GM23248 (cell line): ENCODE data around the gene LYPD6B. TPM values are rescaled to one million over a fixed set of nuclear protein-coding genes. Genes with fewer than 3 reads are reported as not detected.
A peak's percentile ranks its signal among the peaks of the same experiment; 100 is the strongest.

ENCODE experiments used
- DNase-seq: peaks from one replicate; pipeline ENCODE4 v3.0.0-alpha.2; 2015
- H2AFZ ChIP-seq: fragments of 200-600 bp; sonication (generic); 2 replicates; pipeline ENCODE4 v1.6.1; 2016; ENCODE audit warnings: antibody characterized with exemption
- H3F3A ChIP-seq: fragments of 200-600 bp; sonication (generic); 2 replicates; pipeline ENCODE4 v1.6.1; 2016; ENCODE audit warnings: mild to moderate bottlenecking, antibody characterized with exemption, mixed run types; ENCODE audit not compliant: insufficient read depth
- H3K27ac ChIP-seq: fragments of 200-600 bp; sonication (generic); 2 replicates; pipeline ENCODE4 v1.5.1; 2016; ENCODE audit warnings: mild to moderate bottlenecking
- H3K27me3 ChIP-seq: fragments of 200-600 bp; sonication (generic); replicated peaks from 2 replicates; pipeline ENCODE4 v1.6.1; 2016; ENCODE audit warnings: mild to moderate bottlenecking; ENCODE audit not compliant: insufficient read depth
- H3K36me3 ChIP-seq: fragments of 200-600 bp; sonication (generic); 2 replicates; pipeline ENCODE4 v1.6.1; 2016; ENCODE audit warnings: low read depth, mild to moderate bottlenecking
- H3K4me1 ChIP-seq: fragments of 200-600 bp; sonication (generic); 2 replicates; pipeline ENCODE4 v1.6.1; 2016; ENCODE audit warnings: mild to moderate bottlenecking; ENCODE audit not compliant: insufficient read depth
- H3K4me2 ChIP-seq: fragments of 200-600 bp; sonication (generic); one replicate; pipeline ENCODE4 v1.6.1; 2016; ENCODE audit warnings: mild to moderate bottlenecking; ENCODE audit not compliant: unreplicated experiment
- H3K4me3 ChIP-seq: fragments of 200-600 bp; sonication (generic); 2 replicates; pipeline ENCODE4 v1.5.1; 2016; ENCODE audit warnings: mild to moderate bottlenecking
- H3K79me2 ChIP-seq: fragments of 200-600 bp; sonication (generic); 2 replicates; pipeline ENCODE4 v1.6.1; 2016; ENCODE audit warnings: mild to moderate bottlenecking; ENCODE audit not compliant: insufficient read depth
- H3K9ac ChIP-seq: fragments of 200-600 bp; sonication (generic); 2 replicates; pipeline ENCODE4 v1.6.1; 2016; ENCODE audit warnings: mild to moderate bottlenecking
- H3K9me2 ChIP-seq: fragments of 200-600 bp; sonication (generic); 2 replicates; pipeline ENCODE4 v1.6.1; 2016; ENCODE audit warnings: mixed run types, mild to moderate bottlenecking, moderate library complexity; ENCODE audit not compliant: insufficient read depth
- H3K9me3 ChIP-seq: fragments of 200-600 bp; sonication (generic); one replicate; pipeline ENCODE4 v1.6.1; 2017; ENCODE audit warnings: low read depth
- H4K20me1 ChIP-seq: fragments of 200-600 bp; sonication (generic); 2 replicates; pipeline ENCODE4 v1.6.0; 2016; ENCODE audit not compliant: insufficient read depth
- EZH2 ChIP-seq: fragments of 200-600 bp; sonication (generic); IDR thresholded peaks from 2 replicates; pipeline ENCODE4 v1.6.1; 2018; ENCODE audit warnings: antibody characterized with exemption, mild to moderate bottlenecking; ENCODE audit not compliant: insufficient read depth, poor library complexity, severe bottlenecking
- EZH2phosphoT487 ChIP-seq: fragments of 200-600 bp; sonication (generic); IDR thresholded peaks from 2 replicates; pipeline ENCODE4 v1.6.1; 2018; ENCODE audit warnings: antibody characterized with exemption, moderate library complexity, mild to moderate bottlenecking, low read depth; ENCODE audit not compliant: insufficient read depth
- WGBS, 2 experiments: methylation state at CpG; one replicate each; pipeline ENCODE4 v1.1.6; 2015 to 2017; ENCODE audit warnings: low lambda C conversion rate in 2 of 2, low coverage in 1 of 2; ENCODE audit errors: missing lambda C conversion rate in 2 of 2; 5-methylcytosine and 5-hydroxymethylcytosine counted together
- in situ Hi-C: fragments of 300-500 bp; cut with MboI; formaldehyde crosslinking; loops from 2 replicates; pipeline ENCODE4 v1.15.0; 2020
- polyA plus RNA-seq: library from polyadenylated mRNA; unstranded; fragments of >200 nt; fragmentation: Nextera tagmentation; extraction: Ambion mirVana; gene quantifications from 2 replicates; pipeline ENCODE4 v1.2.1, GENCODE V29; 2016
- total RNA-seq: library from RNA; depleted of rRNA; stranded (reverse); fragments of >200 nt; shearing (Covaris generic); gene quantifications from 2 replicates; pipeline ENCODE4 v1.2.3, GENCODE V29; 2014

LYPD6B gene
- total and polyA plus RNA-seq, 2 experiments from 2014 or later: 3.9 to 11.4 TPM

DNA sequence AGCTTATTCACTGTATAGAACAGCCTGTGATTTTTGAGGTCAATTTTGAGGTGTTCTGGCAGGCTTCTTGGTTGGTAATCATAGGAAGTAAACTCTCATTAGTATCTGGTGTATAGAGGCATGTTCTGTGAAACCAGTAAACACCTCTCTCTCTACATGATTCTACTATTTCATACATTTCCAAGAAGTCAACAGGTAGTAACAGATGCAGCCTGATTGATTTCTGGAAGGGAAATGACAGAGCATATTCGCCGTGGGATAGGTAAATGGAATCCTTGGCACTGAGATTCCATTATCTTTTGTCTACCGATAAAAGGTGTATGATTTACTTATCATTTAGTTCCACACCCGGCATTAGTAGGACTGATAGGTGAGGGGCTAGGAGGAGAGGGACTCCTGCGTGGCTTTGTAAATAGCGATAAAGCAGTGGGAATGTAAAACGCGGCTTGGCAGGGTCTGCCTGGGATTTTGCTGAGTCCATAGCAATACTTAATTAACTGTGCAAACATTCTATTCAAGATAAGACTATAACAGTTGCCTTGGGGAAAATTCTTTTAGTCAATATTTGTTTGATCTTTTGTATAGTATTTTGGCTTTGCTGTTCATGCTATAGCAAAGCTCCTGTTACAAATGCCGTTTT is 32.3 kb downstream of the LYPD6B start:
- in situ Hi-C loops: no loop called here
- no peaks in the 10 kb centered on the region for H3K9me3 ChIP-seq
- no peak overlapping the region for H2AFZ ChIP-seq
- no peaks in the 10 kb centered on the region for H3K9me2 ChIP-seq
- no peak overlapping the region for H3K4me3 ChIP-seq
- peaks cover 26% of the 10 kb centered on the region for H3K4me1 ChIP-seq
- no peaks in the 10 kb centered on the region for H3K79me2 ChIP-seq
- 86 to 88% methylated on average over 9 of the region's 9 CpGs for WGBS, 2 experiments
- H3K27me3 ChIP-seq: no peaks in the 10 kb centered on the region
- H4K20me1 ChIP-seq: no peaks in the 10 kb centered on the region
- H3K36me3 ChIP-seq: no peaks in the 10 kb centered on the region
- peaks cover 25% of the 10 kb centered on the region for H3F3A ChIP-seq
- DNase-seq: no peak
- no peak overlapping the region for H3K9ac ChIP-seq
- no peak for TF ChIP-seq EZH2phosphoT487
- no peak for TF ChIP-seq EZH2
- no peak overlapping the region for H3K4me2 ChIP-seq
- peak overlapping the region; percentile 86; the same call in 1 of the 2 replicates for H3K27ac ChIP-seq

- Histone ChIP-seq H3F3A (peaks cover 13% of the 10 kb centered on the region), H2AFZ (peak overlapping the region; percentile 52; the same call in 1 of the 2 replicates), H3K4me3 (no peak overlapping the region), H3K4me2 (no peak overlapping the region), H3K4me1 (peaks cover 19% of the 10 kb centered on the region), H3K9me3 (no peaks in the 10 kb centered on the region), H3K27ac (no peak overlapping the region), H3K79me2 (no peaks in the 10 kb centered on the region), H4K20me1 (no peaks in the 10 kb centered on the region), H3K9me2 (no peaks in the 10 kb centered on the region), H3K36me3 (no peaks in the 10 kb centered on the region), H3K9ac (no peak overlapping the region), H3K27me3 (no peaks in the 10 kb centered on the region)
- in situ Hi-C loops: no loop called here
- DNase-seq: no peak
- TF ChIP-seq EZH2 (no peak), EZH2phosphoT487 (no peak)
- WGBS, 2 experiments: 92 to 96% methylated on average over 2 of the region's 2 CpGs
Observed at GRCh38 chr2:149075105-149075504, 36.6 kb downstream of the LYPD6B start.

GRCh38 chr2:149075853-149076252 is 37.4 kb downstream of the LYPD6B start:
- no peak for DNase-seq
- in situ Hi-C loops: no loop called here

GRCh38 chr2:149076863-149077412 is 38.4 kb downstream of the LYPD6B start:
- TF ChIP-seq EZH2: no peak
- TF ChIP-seq EZH2phosphoT487: no peak
- no peak for DNase-seq
- Histone ChIP-seq H3K4me2 (no peak overlapping the region), H3F3A (no peaks in the 10 kb centered on the region), H2AFZ (no peak overlapping the region), H3K27me3 (no peaks in the 10 kb centered on the region), H4K20me1 (no peaks in the 10 kb centered on the region), H3K4me1 (peaks cover 13% of the 10 kb centered on the region), H3K79me2 (no peaks in the 10 kb centered on the region), H3K27ac (no peak overlapping the region), H3K4me3 (no peak overlapping the region), H3K9ac (no peak overlapping the region), H3K36me3 (no peaks in the 10 kb centered on the region), H3K9me3 (no peaks in the 10 kb centered on the region), H3K9me2 (no peaks in the 10 kb centered on the region)
- 94% methylated on average over 5 of the region's 5 CpGs for WGBS, 2 experiments
- in situ Hi-C loops: no loop called here

More at GRCh38 chr2:149075853-149076252, 37.4 kb downstream of the LYPD6B start:
- Histone ChIP-seq H3K9me3 (no peaks in the 10 kb centered on the region), H3K27ac (no peak overlapping the region), H3K9ac (no peak overlapping the region), H3K4me2 (peak overlapping the region; percentile 9), H3K36me3 (no peaks in the 10 kb centered on the region), H2AFZ (peak overlapping the region; percentile 52; the same call in 1 of the 2 replicates), H3K9me2 (no peaks in the 10 kb centered on the region), H4K20me1 (no peaks in the 10 kb centered on the region), H3K27me3 (no peaks in the 10 kb centered on the region), H3F3A (peaks cover 6% of the 10 kb centered on the region), H3K4me1 (peaks cover 13% of the 10 kb centered on the region), H3K79me2 (no peaks in the 10 kb centered on the region), H3K4me3 (0 out of 2 replicates have a peak overlapping the region, but pooled peaks have one; percentile 9)
- no peak for TF ChIP-seq EZH2
- no peak for TF ChIP-seq EZH2phosphoT487
- 41 to 43% methylated on average over 10 of the region's 10 CpGs for WGBS, 2 experiments
